Left colon (tissue), 2 donors: Measurements from ENCODE around the gene LYRM4. TPM values are rescaled to one million over a fixed set of nuclear protein-coding genes. Genes with fewer than 3 reads are reported as not detected.

ENCODE experiments used
- ATAC-seq: fragments of 200-7000 bp; cut with Tn5 transposase; one replicate; pipeline ENCODE4 v1.9.1; 2020; ENCODE audit warnings: mild to moderate bottlenecking, moderate library complexity
- DNase-seq, 2 donors: peaks; one replicate each; pipeline ENCODE4 v3.0.0-alpha.2; 2020
- intact Hi-C, 2 donors: fragments of 100-400 bp; cut with DNase I in 1 of 2; cut with micrococcal nuclease in 1 of 2; formaldehyde crosslinking; loops; one replicate each; pipeline versions ENCODE4 v1.11.2 to v1.14.0; 2022; cut with DNase I, micrococcal nuclease
- total RNA-seq, 2 donors: library from RNA; stranded (reverse); fragmentation: NEBNext Ultra II Directional; extraction: Animal tissue kit (Norgen Biotek cat#: 25700); gene quantifications; one replicate each; pipeline ENCODE4 v1.2.1, GENCODE V29; 2021
- donor health status: DM: no; HTN: no; CAD: no.
- donor health status: DM: yes; HTN: yes; CAD: no.

LYRM4 gene
- total RNA-seq, 2 donors from 2014 or later = 12.1 to 12.5 TPM

DNA sequence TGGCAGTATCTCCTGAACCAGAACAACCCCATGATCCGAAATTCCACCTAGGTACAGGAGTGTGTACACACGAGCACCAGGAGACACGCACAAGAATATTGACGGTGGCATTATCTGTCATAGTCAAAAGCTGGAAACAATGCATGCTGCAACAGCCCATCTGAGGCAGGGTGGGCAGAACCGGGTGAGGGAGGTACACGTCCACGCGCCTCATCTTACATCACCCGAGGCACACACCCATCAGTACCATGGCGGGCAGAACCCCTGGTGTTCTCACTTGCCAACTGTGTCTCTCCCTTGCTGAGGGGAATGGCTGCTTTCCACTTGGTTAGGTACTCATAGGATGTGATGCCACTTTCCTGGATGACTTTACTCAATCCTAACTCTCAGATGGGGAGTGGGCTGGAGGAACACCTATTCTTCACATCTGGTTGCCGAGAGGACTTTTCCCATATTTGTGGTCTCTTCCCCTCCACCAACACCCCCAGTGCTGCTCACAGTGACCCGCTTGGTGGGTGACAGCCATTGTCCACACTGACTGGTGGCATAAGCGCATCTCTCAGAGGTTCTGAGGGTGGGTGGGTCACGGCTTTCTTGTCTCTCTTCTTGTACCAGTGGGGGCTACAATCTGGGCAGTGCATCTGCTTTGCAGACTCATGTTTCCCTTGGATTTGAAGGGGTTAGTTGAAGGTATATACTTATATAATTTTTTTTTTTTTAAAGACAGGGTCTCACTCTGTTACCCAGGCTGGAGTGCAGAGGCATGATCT lies 162.1 kb downstream of the LYRM4 start:
- intact Hi-C loops = no loop called here
- DNase-seq (no peak), ATAC-seq (no peak)

GRCh38 chr6:5096482-5096881 lies 164.3 kb downstream of the LYRM4 start:
- intact Hi-C loops = no loop called here

GRCh38 chr6:5095236-5095635 lies 165.5 kb downstream of the LYRM4 start:
- DNase-seq = no peak
- ATAC-seq = no peak
- intact Hi-C loops = no loop called here

More at GRCh38 chr6:5096482-5096881, 164.3 kb downstream of the LYRM4 start:
- ATAC-seq = no peak
- DNase-seq = no peak

GRCh38 chr6:5094327-5094726 lies 166.4 kb downstream of the LYRM4 start:
- intact Hi-C loops = no loop called here
- ATAC-seq = no peak
- DNase-seq = no peak

DNA sequence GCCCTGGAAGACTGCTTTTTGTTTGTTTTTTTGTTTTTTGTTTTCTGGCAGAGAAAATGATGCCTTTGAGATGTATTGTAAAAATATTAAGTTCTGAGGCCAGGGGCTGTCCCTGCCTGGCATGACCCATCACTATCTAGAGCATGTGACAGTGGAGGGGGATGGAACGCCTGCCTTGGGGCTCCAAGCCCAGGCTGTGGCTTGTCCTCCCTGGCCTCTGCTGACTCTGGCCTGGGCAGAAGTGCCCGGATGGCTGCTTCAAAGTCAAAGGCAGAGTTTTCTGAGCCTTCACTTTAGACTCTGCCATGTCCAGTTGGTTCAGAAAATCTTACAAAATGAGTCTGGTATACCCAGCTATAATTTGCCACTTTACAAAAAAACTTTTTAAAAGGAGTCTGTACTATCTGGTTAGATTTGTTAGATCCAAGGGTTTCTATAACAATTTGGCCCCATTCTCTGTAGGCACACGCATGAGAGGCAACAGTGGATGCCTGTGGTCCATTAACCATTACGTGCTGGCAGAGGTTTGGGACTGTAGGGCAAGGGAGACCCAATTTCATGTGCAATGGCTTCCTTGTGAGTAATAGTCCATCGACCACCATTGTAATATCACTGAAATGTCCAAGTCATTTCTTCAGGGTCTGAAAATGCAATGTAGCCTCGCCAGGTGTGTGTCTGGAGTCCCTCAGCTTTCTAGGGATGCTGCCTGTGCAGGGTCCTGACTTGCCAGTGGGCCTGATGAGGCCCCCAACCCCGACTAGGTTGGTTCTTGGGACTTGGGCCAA lies 167.3 kb downstream of the LYRM4 start:
- ATAC-seq (no peak), DNase-seq (no peak)
- intact Hi-C loops = no loop called here

GRCh38 chr6:5091210-5092069 lies 169.3 kb downstream of the LYRM4 start:
- ATAC-seq = no peak
- intact Hi-C loops = no loop called here
- no peak for DNase-seq

DNA sequence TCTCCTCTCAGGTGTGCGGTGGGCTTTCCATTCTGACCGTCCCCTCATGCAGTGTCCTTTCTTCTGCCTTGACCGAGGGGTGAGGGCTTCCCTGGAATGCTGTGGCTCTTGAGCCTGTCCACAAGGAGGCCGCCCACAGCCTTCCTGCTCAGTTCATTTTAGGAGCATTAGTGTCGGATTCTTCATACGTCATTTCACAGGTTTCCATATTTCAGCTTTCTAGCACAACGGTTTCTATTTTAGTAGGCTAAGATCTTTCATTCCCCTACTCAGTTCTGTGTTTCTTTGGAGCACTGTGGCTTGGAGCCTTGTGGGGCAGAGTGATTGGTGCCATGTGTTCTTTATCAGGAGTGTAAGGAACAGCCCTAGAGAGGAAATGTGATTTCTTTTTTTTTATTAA lies 170.1 kb downstream of the LYRM4 start:
- DNase-seq (no peak), ATAC-seq (no peak)
- intact Hi-C loops = no loop called here

DNA sequence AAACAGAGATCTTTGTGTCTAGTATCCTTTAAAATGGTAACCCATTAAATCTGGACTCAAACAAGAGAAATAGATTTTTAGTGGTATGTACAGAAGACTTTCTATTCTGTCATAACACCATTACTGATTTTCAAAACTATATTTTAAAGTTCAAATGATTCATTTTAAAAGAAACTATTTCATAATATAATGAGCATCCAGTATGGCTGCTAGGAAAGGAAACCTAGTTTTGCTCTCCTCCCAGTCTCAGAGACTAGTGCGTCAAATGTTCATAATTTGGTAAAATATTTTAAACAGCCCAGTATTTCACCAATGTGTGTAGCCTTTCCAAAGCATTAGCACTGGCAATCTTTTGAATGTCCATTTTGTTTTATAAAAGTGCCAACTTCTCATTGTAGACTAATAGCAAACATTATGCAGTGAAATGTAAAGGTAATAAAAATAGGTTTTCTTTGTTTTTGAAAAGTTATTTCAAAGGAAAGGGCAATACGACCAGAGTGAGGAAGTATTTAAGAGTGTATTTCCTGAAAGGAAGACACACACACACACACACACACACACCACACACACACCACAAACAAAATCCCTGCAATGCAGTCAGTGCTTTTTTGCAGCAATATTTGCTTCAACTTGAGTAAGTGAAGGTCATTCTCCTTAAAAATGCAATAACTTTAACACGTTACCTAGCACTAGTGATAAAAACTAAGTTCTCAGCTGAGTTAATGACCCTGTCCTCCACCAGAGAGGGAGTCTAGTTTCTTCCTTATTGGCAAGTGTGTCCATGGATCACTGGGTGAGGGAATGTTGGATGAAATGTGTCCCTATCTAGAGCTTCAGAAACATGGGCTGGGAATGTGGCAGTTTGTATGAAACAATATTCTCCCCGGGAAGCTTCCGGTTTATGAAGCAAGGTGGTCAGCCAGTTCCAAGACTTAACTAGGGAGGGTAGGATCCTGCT lies 171.0 kb downstream of the LYRM4 start:
- intact Hi-C loops = no loop called here
- peak; percentile 66 for ATAC-seq
- no peak for DNase-seq

- DNase-seq = no peak
- intact Hi-C loops = no loop called here
Measured at GRCh38 chr6:5088780-5089179, 172.0 kb downstream of the LYRM4 start.

GRCh38 chr6:5087389-5087788 lies 173.4 kb downstream of the LYRM4 start:
- intact Hi-C loops = no loop called here
- DNase-seq (peak; percentile 33 to 50), ATAC-seq (no peak)

More at GRCh38 chr6:5088780-5089179, 172.0 kb downstream of the LYRM4 start:
- ATAC-seq = no peak

- intact Hi-C loops = no loop called here
- ATAC-seq (no peak), DNase-seq (peak in 1 of 2 donors; percentile 22)
Measured at GRCh38 chr6:5086294-5086890, 174.4 kb downstream of the LYRM4 start.

DNA sequence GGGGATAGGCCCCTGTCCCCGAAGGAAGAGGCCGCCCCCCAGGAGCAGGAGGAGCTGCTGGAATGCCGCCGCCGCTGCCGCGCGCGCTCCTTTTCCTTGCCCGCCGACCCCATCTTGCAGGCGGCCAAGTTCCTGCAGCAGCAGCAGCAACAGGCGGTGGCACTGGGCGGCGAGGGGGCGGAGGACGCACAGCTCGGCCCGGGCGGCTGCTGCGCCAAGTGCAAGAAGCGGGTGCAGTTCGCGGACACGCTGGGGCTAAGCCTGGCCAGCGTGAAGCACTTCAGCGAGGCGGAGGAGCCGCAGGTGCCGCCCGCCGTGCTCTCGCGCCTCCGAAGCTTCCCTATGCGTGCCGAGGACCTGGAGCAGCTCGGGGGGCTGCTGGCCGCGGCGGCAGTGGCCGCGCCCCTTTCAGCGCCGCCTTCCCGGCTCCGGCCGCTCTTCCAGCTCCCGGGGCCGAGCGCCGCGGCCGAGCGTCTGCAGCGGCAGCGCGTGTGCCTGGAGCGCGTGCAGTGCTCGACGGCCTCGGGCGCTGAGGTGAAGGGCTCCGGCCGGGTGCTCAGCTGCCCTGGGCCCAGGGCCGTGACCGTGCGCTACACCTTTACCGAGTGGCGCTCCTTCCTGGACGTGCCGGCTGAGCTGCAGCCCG lies 175.0 kb downstream of the LYRM4 start:
- peak; percentile 34 to 58 for DNase-seq
- ATAC-seq = peak; percentile 55
- intact Hi-C loops = no loop called here

GRCh38 chr6:5084781-5085647 lies 175.7 kb downstream of the LYRM4 start, which contains the start of gene PPP1R3G:
TSS of gene PPP1R3G (plus strand) at chr6:5085341. CDS start at chr6:5085486, 145 bp downstream.
- ATAC-seq = peak; percentile 72
- DNase-seq = peak; percentile 56 to 65
- intact Hi-C loops = no loop called here

- DNase-seq = peak; percentile 33 to 64
- peak; percentile 69 for ATAC-seq
- intact Hi-C loops = no loop called here
Measured at GRCh38 chr6:5084360-5084780, 176.4 kb downstream of the LYRM4 start.

- no peak for ATAC-seq
Measured at GRCh38 chr6:5083813-5084359, 176.9 kb downstream of the LYRM4 start.

GRCh38 chr6:5083307-5083583 lies 177.5 kb downstream of the LYRM4 start:
- ATAC-seq (no peak), DNase-seq (no peak)
- intact Hi-C loops = no loop called here

More at GRCh38 chr6:5083813-5084359, 176.9 kb downstream of the LYRM4 start:
- DNase-seq = no peak
- intact Hi-C loops = no loop called here
